ENCODE results near the gene ARHGAP31.
"Not testable (repeated sequence)": the region's sequence is repeated elsewhere in the genome, so short reads cannot be mapped to it uniquely, and the experiment has no call there.

Gene ARHGAP31

GRCh38 chr3:119352863-119353527, 58.8 kb downstream of the ARHGAP31 start:
- POLR2A ChIA-PET, result no interaction called here
- CTCF ChIA-PET, result interaction anchor here (1.2 kb wide), 1 partner anchor 112 kb away, joined by 6 read pairs; the partner anchor contains the start of gene B4GALT4
- DNase-seq (ENCODE audit: extremely low spot score), result no peak

GRCh38 chr3:119355608-119356007, 61.4 kb downstream of the ARHGAP31 start:
- DNase-seq (ENCODE audit: extremely low spot score); CTCF ChIA-PET; POLR2A ChIA-PET: not testable (repeated sequence)

More at GRCh38 chr3:119352863-119353527, 58.8 kb downstream of the ARHGAP31 start:
- TF ChIP-seq BHLHE40 (IDR thresholded peaks at IDR 0.05; ENCODE audit: borderline replicate concordance), result no peak
- no peak for TF ChIP-seq CTBP1 (IDR thresholded peaks at IDR 0.05; ENCODE audit: borderline replicate concordance)
- TF ChIP-seq L3MBTL2 (conservative IDR thresholded peaks at IDR 0.05), result no peak
- TF ChIP-seq HDGF (IDR thresholded peaks at IDR 0.05; ENCODE audit: borderline replicate concordance), result no peak
- no peak for TF ChIP-seq LEF1 (IDR thresholded peaks at IDR 0.05; ENCODE audit: borderline replicate concordance)
- no peak for TF ChIP-seq ELF4 (IDR thresholded peaks at IDR 0.05)
- no peak for TF ChIP-seq SUZ12 (IDR thresholded peaks at IDR 0.05)
- TF ChIP-seq PKNOX1 (IDR thresholded peaks at IDR 0.05), result no peak
- no peak for TF ChIP-seq ARNT (IDR thresholded peaks at IDR 0.05)
- TF ChIP-seq NFRKB (IDR thresholded peaks at IDR 0.05), result no peak
- TF ChIP-seq FOXK2 (IDR thresholded peaks at IDR 0.05), result no peak
- no peak for TF ChIP-seq FOXA1 (IDR thresholded peaks at IDR 0.05)
- no peak for TF ChIP-seq SP1 (IDR thresholded peaks at IDR 0.05)
- no peak for TF ChIP-seq ZNF384 (IDR thresholded peaks at IDR 0.05)
- no peak for TF ChIP-seq FOXM1 (IDR thresholded peaks at IDR 0.05; ENCODE audit: borderline replicate concordance)
- no peak for TF ChIP-seq TARDBP (IDR thresholded peaks at IDR 0.05)

- TF ChIP-seq BHLHE40 (IDR thresholded peaks at IDR 0.05; ENCODE audit: borderline replicate concordance) (no peak), FOXK2 (IDR thresholded peaks at IDR 0.05) (no peak), ZNF384 (IDR thresholded peaks at IDR 0.05) (no peak), PKNOX1 (IDR thresholded peaks at IDR 0.05) (no peak), L3MBTL2 (conservative IDR thresholded peaks at IDR 0.05) (no peak), HDGF (IDR thresholded peaks at IDR 0.05; ENCODE audit: borderline replicate concordance) (no peak), ARNT (IDR thresholded peaks at IDR 0.05) (no peak), CTBP1 (IDR thresholded peaks at IDR 0.05; ENCODE audit: borderline replicate concordance) (no peak), SUZ12 (IDR thresholded peaks at IDR 0.05) (no peak), LEF1 (IDR thresholded peaks at IDR 0.05; ENCODE audit: borderline replicate concordance) (no peak), SP1 (IDR thresholded peaks at IDR 0.05) (no peak), FOXA1 (IDR thresholded peaks at IDR 0.05) (no peak), TARDBP (IDR thresholded peaks at IDR 0.05) (no peak), FOXM1 (IDR thresholded peaks at IDR 0.05; ENCODE audit: borderline replicate concordance) (no peak), ELF4 (IDR thresholded peaks at IDR 0.05) (no peak), NFRKB (IDR thresholded peaks at IDR 0.05) (no peak)
- ChIA-PET POLR2A (no interaction called here), CTCF (no interaction called here)
- DNase-seq (ENCODE audit: extremely low spot score), result no peak
These were observed 62.5 kb downstream of the ARHGAP31 start for GRCh38 chr3:119356646-119357045.

GRCh38 chr3:119357190-119357589, 63.0 kb downstream of the ARHGAP31 start:
- DNase-seq (ENCODE audit: extremely low spot score), result no peak
- POLR2A ChIA-PET, result no interaction called here
- CTCF ChIA-PET, result interaction anchor here (0.6 kb wide), 1 partner anchor 83 kb away, joined by 4 read pairs; no protein-coding TSS in a partner anchor
- TF ChIP-seq TARDBP (IDR thresholded peaks at IDR 0.05), result no peak
- TF ChIP-seq NFRKB (IDR thresholded peaks at IDR 0.05), result no peak
- TF ChIP-seq LEF1 (IDR thresholded peaks at IDR 0.05; ENCODE audit: borderline replicate concordance), result no peak
- no peak for TF ChIP-seq BHLHE40 (IDR thresholded peaks at IDR 0.05; ENCODE audit: borderline replicate concordance)
- no peak for TF ChIP-seq L3MBTL2 (conservative IDR thresholded peaks at IDR 0.05)
- TF ChIP-seq SP1 (IDR thresholded peaks at IDR 0.05), result no peak
- no peak for TF ChIP-seq FOXK2 (IDR thresholded peaks at IDR 0.05)
- TF ChIP-seq ARNT (IDR thresholded peaks at IDR 0.05), result no peak
- no peak for TF ChIP-seq ELF4 (IDR thresholded peaks at IDR 0.05)
- no peak for TF ChIP-seq CTBP1 (IDR thresholded peaks at IDR 0.05; ENCODE audit: borderline replicate concordance)
- no peak for TF ChIP-seq SUZ12 (IDR thresholded peaks at IDR 0.05)
- no peak for TF ChIP-seq ZNF384 (IDR thresholded peaks at IDR 0.05)
- TF ChIP-seq HDGF (IDR thresholded peaks at IDR 0.05; ENCODE audit: borderline replicate concordance), result no peak
- TF ChIP-seq FOXA1 (IDR thresholded peaks at IDR 0.05), result no peak
- no peak for TF ChIP-seq FOXM1 (IDR thresholded peaks at IDR 0.05; ENCODE audit: borderline replicate concordance)
- TF ChIP-seq PKNOX1 (IDR thresholded peaks at IDR 0.05), result no peak

- ChIA-PET CTCF (interaction anchor here (1.0 kb wide), 1 partner anchor 21 kb away, joined by 3 read pairs; no protein-coding TSS in a partner anchor), POLR2A (no interaction called here)
- no peak for TF ChIP-seq LEF1 (IDR thresholded peaks at IDR 0.05; ENCODE audit: borderline replicate concordance)
- DNase-seq (ENCODE audit: extremely low spot score), result no peak
These were observed 65.5 kb downstream of the ARHGAP31 start for GRCh38 chr3:119359476-119360326.

Data from HEK293T (cell line).